Measurements from ENCODE around the gene SFXN1.

Gene SFXN1

GRCh38 chr5:175479125-175479881 is 943 bp downstream of the SFXN1 start:
- Histone ChIP-seq H3K9me3 (no peaks in the 10 kb centered on the region), H3K27me3 (peaks cover 43% of the 10 kb centered on the region), H3K27ac (peak overlapping the region; percentile 45), H3K4me1 (ENCODE audit: control insufficient read depth in 1 of 2, insufficient read depth in 1 of 2, low read depth in 1 of 2, low read length in 1 of 2) (peaks cover 39 to 51% of the 10 kb centered on the region in 2 experiments), H3K4me3 (ENCODE audit: low read depth in 1 of 2, low read length in 1 of 2) (peak overlapping the region; percentile 75 to 81), H3K36me3 (no peaks in the 10 kb centered on the region)
- no peak for TF ChIP-seq CTCF (IDR thresholded peaks at IDR 0.05)

DNA sequence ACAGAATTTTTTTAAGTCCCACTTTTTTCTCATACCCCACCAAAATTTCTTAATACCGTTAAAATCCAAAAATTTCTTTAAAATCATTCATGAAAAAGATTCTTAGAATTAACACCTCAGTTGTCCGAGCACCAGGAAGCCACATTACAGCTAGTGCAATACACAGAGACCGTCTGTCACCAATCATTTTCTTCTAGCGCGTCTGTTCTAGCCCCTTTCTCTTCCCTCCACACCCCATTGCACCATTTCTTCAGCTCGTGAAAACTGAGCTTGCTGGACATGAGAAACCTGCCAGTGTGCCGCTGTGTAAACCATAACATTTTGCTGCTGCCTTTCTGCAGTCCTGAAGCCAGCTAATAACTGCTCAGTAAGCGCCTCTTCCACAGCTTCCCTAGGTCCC is 5.0 kb downstream of the SFXN1 start:
- H3K9me3 ChIP-seq, result no peaks in the 10 kb centered on the region
- peaks cover 57 to 68% of the 10 kb centered on the region in 2 experiments for H3K4me1 ChIP-seq (ENCODE audit: control insufficient read depth in 1 of 2, insufficient read depth in 1 of 2, low read depth in 1 of 2, low read length in 1 of 2)
- H3K27ac ChIP-seq, result no peak overlapping the region
- H3K36me3 ChIP-seq, result peaks cover 3% of the 10 kb centered on the region
- no peak for TF ChIP-seq CTCF (IDR thresholded peaks at IDR 0.05)
- no peak overlapping the region for H3K4me3 ChIP-seq (ENCODE audit: low read depth in 1 of 2, low read length in 1 of 2)
- peaks cover 2% of the 10 kb centered on the region for H3K27me3 ChIP-seq

- Histone ChIP-seq H3K9me3 (no peaks in the 10 kb centered on the region), H3K36me3 (peaks cover 6% of the 10 kb centered on the region), H3K27me3 (no peaks in the 10 kb centered on the region), H3K27ac (no peak overlapping the region), H3K4me3 (ENCODE audit: low read depth in 1 of 2, low read length in 1 of 2) (no peak overlapping the region), H3K4me1 (ENCODE audit: control insufficient read depth in 1 of 2, insufficient read depth in 1 of 2, low read depth in 1 of 2, low read length in 1 of 2) (peaks cover 50 to 62% of the 10 kb centered on the region in 2 experiments)
- TF ChIP-seq CTCF (IDR thresholded peaks at IDR 0.05), result no peak
These were observed 6.0 kb downstream of the SFXN1 start for GRCh38 chr5:175484322-175484721.

DNA sequence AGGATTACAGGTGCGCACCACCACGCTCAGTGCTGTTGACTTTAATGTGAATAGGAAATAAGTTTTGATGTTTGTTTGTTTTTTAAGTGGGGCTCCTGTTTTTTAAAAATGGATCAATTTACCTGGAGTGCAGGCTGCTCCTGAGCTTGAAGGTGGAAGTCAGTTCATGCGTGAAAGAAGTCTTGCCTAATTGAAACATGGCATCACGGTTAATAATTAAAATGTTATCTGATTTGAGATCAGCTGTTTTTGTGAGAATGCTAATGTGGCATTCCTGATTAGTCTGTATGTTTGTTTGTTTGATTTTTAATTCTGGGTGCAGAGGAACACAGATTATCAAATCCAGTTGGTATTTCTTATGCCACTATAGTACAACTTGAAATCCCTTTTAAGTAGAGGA is 6.5 kb downstream of the SFXN1 start:
- H3K36me3 ChIP-seq, result peaks cover 6% of the 10 kb centered on the region
- no peak for TF ChIP-seq CTCF (IDR thresholded peaks at IDR 0.05)
- H3K27ac ChIP-seq, result peak overlapping the region; percentile 61
- H3K9me3 ChIP-seq, result no peaks in the 10 kb centered on the region
- H3K27me3 ChIP-seq, result no peaks in the 10 kb centered on the region
- no peak overlapping the region for H3K4me3 ChIP-seq (ENCODE audit: low read depth in 1 of 2, low read length in 1 of 2)
- H3K4me1 ChIP-seq (ENCODE audit: control insufficient read depth in 1 of 2, insufficient read depth in 1 of 2, low read depth in 1 of 2, low read length in 1 of 2), result peaks cover 48 to 61% of the 10 kb centered on the region in 2 experiments

- H3K27me3 ChIP-seq, result no peaks in the 10 kb centered on the region
- H3K36me3 ChIP-seq, result peaks cover 6% of the 10 kb centered on the region
- no peaks in the 10 kb centered on the region for H3K9me3 ChIP-seq
- TF ChIP-seq CTCF (IDR thresholded peaks at IDR 0.05), result no peak
- H3K4me3 ChIP-seq (ENCODE audit: low read depth in 1 of 2, low read length in 1 of 2), result no peak overlapping the region
- peaks cover 50 to 64% of the 10 kb centered on the region in 2 experiments for H3K4me1 ChIP-seq (ENCODE audit: control insufficient read depth in 1 of 2, insufficient read depth in 1 of 2, low read depth in 1 of 2, low read length in 1 of 2)
- peak overlapping the region; percentile 61 for H3K27ac ChIP-seq
These were observed 7.3 kb downstream of the SFXN1 start for GRCh38 chr5:175485631-175486030.

All from neutrophil (primary cell).